Fibroblast of the aortic adventitia (primary cell): Measurements from ENCODE around the gene MED12. TPM values are rescaled to one million over a fixed set of nuclear protein-coding genes. Genes with fewer than 3 reads are reported as not detected.

Experiments used
- DNase-seq: peaks from one replicate; pipeline ENCODE4 v3.0.0-alpha.2; 2010; ENCODE audit warnings: low read depth
- H3K4me3 ChIP-seq: 2 replicates; pipeline ENCODE4 v1.5.1; 2011; ENCODE audit warnings: low read depth, mild to moderate bottlenecking, control low read depth, low read length, moderate library complexity
- CTCF ChIP-seq: IDR thresholded peaks from 2 replicates; pipeline ENCODE4 v1.5.1; 2011; ENCODE audit warnings: mild to moderate bottlenecking, low read length, control low read depth, inconsistent platforms; ENCODE audit not compliant: insufficient read depth
- total RNA-seq: library from RNA; depleted of rRNA; stranded (reverse); fragments of >200 nt; gene quantifications from 2 replicates; pipeline ENCODE4 v1.2.3, GENCODE V29; 2012; ENCODE audit warnings: low replicate concordance

The MED12 gene
- total RNA-seq, 1 donor, result 24.3 TPM

GRCh38 chrX:71106427-71106826, 12.0 kb upstream of the MED12 start, which contains the start of gene CXorf65:
Gene CXorf65 (minus strand): TSS chrX:71106740. CDS start chrX:71106556, 184 bp downstream.
- no peak for TF ChIP-seq CTCF
- no peak within 1 kb of the TSS for H3K4me3 ChIP-seq
- no peak for DNase-seq

- no peak overlapping the region for H3K4me3 ChIP-seq
- TF ChIP-seq CTCF, result no peak
- DNase-seq, result no peak
These were observed 11.2 kb upstream of the MED12 start for GRCh38 chrX:71107245-71107644.

DNA sequence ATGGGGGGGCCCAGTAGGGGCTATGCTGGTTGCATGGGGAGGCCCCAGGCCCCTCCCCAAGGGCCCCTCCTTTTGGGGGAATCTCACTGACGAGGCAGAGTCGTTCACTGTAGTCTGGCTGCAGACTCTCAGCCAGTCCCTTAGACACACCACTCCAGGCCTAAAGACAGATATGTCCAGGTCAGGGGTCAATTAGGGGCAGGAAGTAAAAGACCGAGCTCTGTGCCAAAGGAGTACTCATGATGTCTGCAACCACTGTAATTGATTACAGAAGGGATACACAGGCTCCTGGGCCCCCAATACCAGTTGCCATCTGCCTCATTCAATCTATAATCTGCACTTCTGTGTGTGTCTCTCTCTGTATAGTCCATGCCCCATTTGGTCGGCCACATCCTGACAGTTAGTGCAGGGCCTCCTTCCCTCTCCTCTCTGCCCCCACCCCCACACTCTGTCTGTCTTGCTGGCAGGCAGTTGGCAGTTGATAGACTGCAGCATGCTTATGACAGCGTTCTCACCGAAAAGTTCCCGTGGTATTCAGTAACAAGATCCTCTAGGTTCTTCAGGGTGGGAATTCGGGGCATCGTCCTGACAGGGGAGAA, 10.5 kb upstream of the MED12 start:
- TF ChIP-seq CTCF, result no peak
- H3K4me3 ChIP-seq, result no peak overlapping the region
- no peak for DNase-seq

DNA sequence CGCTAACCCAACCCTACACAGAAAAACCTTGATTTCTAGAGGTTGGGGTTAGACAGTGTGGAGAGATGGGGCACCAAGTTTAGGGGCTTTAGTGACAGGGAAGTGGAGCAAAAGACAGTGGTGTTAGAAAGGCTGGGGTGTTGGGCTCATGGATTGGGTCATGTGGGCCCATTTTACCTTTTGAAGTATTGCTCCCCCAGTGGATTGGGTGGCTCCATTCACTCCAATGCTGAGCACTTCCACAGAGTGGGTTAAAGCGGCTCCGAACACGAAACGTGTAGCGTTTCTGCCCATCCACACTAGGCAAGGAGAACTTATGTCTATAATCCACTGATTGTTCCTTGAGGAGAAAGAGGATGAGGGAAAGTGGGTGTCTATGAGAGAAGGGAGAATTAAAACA, 9.3 kb upstream of the MED12 start:
- no peak for DNase-seq
- H3K4me3 ChIP-seq, result no peak overlapping the region
- TF ChIP-seq CTCF, result no peak

- H3K4me3 ChIP-seq, result no peak within 1 kb of the TSS
- no peak for TF ChIP-seq CTCF
- no peak for DNase-seq
These were observed 7.1 kb upstream of the MED12 start, which contains the start of gene IL2RG for GRCh38 chrX:71111141-71111843. Gene IL2RG (minus strand): TSS chrX:71111577. CDS start chrX:71111539, 38 bp downstream.

DNA sequence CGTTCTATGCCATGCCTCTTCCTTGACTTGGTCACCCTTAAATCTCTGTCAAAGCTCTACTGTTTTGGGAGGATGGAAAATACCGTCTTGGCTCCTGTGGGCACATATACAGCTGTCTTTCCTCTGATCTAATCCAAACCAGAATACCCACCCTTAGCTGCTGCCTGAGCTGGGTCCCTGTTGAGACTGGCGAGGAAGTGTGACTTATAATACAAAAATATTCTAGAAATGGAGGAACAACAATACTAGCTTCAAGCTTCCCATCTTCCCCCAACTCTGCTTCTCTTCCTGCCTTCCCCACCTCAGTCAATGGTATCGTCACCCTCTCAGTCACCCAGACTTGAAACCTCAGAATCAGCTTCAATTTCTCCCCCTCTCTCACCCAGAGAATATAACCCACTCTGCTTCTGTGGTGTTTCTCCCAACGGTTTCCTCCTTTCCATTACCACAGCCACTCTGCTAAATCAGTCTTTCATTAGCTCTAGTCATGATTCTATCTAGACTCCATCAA, 6.4 kb upstream of the MED12 start:
- no peak for TF ChIP-seq CTCF
- DNase-seq, result no peak
- no peak overlapping the region for H3K4me3 ChIP-seq
